Gastrocnemius medialis (tissue), 4 donors: ENCODE data around the gene NTNG2.

Experiments
- POLR2A ChIP-seq, 2 donors: fragments of 450-650 bp; IDR thresholded peaks; one replicate each; pipeline ENCODE4 v1.6.1; 2017; ENCODE audit warnings: antibody characterized with exemption in 2 of 2, mild to moderate bottlenecking in 2 of 2, moderate library complexity in 2 of 2
- TF ChIP-seq, protein P1 (sequence below), 5 experiments: fragments of 450-650 bp in 3 of 5; fragments of 200-600 bp in 2 of 5; sonication (generic) in 2 of 5; IDR thresholded peaks in 4 of 5; conservative IDR thresholded peaks in 1 of 5; 1 replicate in 4 of 5; 2 replicates in 1 of 5; pipeline ENCODE4 v1.5.1; 2016 to 2019; ENCODE audit warnings: antibody characterized with exemption in 5 of 5, mild to moderate bottlenecking in 3 of 5, moderate library complexity in 3 of 5

DNA sequence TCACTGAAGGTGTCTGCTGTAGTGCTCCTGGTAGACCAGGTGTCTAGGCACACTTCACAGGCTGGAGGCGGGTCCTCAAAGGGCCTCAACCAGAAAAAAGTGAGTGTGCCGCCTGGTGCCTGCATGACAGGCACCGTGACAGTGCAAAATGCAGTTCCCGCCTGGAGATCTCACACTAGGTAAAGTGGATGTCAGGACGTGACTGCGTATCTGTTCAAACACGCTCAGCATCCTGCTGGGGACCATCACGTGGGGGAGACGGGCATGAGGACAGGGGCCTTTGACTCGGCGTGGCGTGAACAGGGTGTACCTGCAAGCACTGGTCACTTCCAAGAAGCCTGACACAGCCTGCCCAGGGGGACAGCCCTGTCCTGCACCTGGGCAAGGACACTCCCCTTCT, 32.3 kb upstream of the NTNG2 start:
- TF ChIP-seq, protein P1, sequence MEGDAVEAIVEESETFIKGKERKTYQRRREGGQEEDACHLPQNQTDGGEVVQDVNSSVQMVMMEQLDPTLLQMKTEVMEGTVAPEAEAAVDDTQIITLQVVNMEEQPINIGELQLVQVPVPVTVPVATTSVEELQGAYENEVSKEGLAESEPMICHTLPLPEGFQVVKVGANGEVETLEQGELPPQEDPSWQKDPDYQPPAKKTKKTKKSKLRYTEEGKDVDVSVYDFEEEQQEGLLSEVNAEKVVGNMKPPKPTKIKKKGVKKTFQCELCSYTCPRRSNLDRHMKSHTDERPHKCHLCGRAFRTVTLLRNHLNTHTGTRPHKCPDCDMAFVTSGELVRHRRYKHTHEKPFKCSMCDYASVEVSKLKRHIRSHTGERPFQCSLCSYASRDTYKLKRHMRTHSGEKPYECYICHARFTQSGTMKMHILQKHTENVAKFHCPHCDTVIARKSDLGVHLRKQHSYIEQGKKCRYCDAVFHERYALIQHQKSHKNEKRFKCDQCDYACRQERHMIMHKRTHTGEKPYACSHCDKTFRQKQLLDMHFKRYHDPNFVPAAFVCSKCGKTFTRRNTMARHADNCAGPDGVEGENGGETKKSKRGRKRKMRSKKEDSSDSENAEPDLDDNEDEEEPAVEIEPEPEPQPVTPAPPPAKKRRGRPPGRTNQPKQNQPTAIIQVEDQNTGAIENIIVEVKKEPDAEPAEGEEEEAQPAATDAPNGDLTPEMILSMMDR (IDR thresholded peaks at IDR 0.05 in 4 of 5, conservative IDR thresholded peaks at IDR 0.05 in 1 of 5), result no peak
- TF ChIP-seq POLR2A (IDR thresholded peaks at IDR 0.05), result no peak
